GM12878 (cell line): ENCODE results near the gene FAM114A2.

ENCODE experiments used
- CBX5 ChIP-seq: sonication (generic); IDR thresholded peaks from 2 replicates; pipeline ENCODE4 v1.6.1; 2016; ENCODE audit warnings: low read depth, moderate library complexity, mild to moderate bottlenecking, inconsistent platforms
- CEBPB ChIP-seq, 2 experiments: fragments of 150-350 bp in 1 of 2; IDR thresholded peaks; 2 replicates each; pipeline ENCODE4 v1.6.1; 2012 to 2014; ENCODE audit warnings: low read depth in 2 of 2, low read length in 2 of 2, borderline replicate concordance in 1 of 2, inconsistent platforms in 1 of 2
- ZNF24 ChIP-seq: fragments of 450-650 bp; IDR thresholded peaks from 2 replicates; pipeline ENCODE4 v1.6.1; 2017; ENCODE audit warnings: antibody characterized with exemption, mild to moderate bottlenecking
- TF ChIP-seq, protein P1 (sequence below), 3 experiments: IDR thresholded peaks in 2 of 3; conservative IDR thresholded peaks in 1 of 3; 2 replicates each; pipeline ENCODE4 v1.5.1; 2011; ENCODE audit warnings: low read depth in 3 of 3, low read length in 3 of 3, mild to moderate bottlenecking in 3 of 3, control low read depth in 2 of 3, moderate library complexity in 2 of 3, inconsistent platforms in 1 of 3, mixed read lengths in 1 of 3; ENCODE audit not compliant: control insufficient read depth in 2 of 3, insufficient read depth in 1 of 3; ENCODE audit errors: extremely low read depth in 1 of 3
- TF ChIP-seq, protein P2 (sequence below): fragments of 450-650 bp; IDR thresholded peaks from 2 replicates; pipeline ENCODE4 v1.6.1; 2017; ENCODE audit warnings: mild to moderate bottlenecking

DNA sequence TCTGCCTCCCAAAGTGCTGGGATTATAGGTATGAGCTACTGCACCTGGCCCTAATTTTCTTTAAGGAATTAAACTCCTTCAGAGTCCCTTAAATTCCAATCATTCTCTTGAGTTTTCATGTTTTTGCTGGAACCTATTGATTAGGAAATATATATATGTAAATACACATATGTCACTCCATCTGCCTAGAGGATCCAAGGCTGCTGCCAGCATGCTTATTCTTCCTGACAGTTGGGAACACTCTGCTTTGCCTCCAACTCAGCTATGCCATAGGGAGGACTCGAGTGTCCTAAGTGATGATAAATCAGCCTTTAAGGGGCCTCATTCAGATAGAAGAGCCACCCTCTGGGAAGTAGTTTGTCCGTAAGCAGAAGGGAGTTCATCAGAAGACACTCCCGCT lies 21.9 kb upstream of the FAM114A2 start:
- TF ChIP-seq, protein P1, sequence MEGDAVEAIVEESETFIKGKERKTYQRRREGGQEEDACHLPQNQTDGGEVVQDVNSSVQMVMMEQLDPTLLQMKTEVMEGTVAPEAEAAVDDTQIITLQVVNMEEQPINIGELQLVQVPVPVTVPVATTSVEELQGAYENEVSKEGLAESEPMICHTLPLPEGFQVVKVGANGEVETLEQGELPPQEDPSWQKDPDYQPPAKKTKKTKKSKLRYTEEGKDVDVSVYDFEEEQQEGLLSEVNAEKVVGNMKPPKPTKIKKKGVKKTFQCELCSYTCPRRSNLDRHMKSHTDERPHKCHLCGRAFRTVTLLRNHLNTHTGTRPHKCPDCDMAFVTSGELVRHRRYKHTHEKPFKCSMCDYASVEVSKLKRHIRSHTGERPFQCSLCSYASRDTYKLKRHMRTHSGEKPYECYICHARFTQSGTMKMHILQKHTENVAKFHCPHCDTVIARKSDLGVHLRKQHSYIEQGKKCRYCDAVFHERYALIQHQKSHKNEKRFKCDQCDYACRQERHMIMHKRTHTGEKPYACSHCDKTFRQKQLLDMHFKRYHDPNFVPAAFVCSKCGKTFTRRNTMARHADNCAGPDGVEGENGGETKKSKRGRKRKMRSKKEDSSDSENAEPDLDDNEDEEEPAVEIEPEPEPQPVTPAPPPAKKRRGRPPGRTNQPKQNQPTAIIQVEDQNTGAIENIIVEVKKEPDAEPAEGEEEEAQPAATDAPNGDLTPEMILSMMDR (IDR thresholded peaks at IDR 0.05 in 2 of 3, conservative IDR thresholded peaks at IDR 0.05 in 1 of 3; ENCODE audit: control insufficient read depth in 2 of 3, extremely low read depth in 1 of 3, insufficient read depth in 1 of 3, low read depth in 3 of 3, low read length in 3 of 3) = no peak
- TF ChIP-seq CEBPB (IDR thresholded peaks at IDR 0.05; ENCODE audit: borderline replicate concordance in 1 of 2, low read depth in 2 of 2, low read length in 2 of 2) = no peak
- TF ChIP-seq, protein P2, sequence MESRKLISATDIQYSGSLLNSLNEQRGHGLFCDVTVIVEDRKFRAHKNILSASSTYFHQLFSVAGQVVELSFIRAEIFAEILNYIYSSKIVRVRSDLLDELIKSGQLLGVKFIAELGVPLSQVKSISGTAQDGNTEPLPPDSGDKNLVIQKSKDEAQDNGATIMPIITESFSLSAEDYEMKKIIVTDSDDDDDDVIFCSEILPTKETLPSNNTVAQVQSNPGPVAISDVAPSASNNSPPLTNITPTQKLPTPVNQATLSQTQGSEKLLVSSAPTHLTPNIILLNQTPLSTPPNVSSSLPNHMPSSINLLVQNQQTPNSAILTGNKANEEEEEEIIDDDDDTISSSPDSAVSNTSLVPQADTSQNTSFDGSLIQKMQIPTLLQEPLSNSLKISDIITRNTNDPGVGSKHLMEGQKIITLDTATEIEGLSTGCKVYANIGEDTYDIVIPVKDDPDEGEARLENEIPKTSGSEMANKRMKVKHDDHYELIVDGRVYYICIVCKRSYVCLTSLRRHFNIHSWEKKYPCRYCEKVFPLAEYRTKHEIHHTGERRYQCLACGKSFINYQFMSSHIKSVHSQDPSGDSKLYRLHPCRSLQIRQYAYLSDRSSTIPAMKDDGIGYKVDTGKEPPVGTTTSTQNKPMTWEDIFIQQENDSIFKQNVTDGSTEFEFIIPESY = no peak
- TF ChIP-seq ZNF24 = no peak
- no peak for TF ChIP-seq CBX5
